Stimulated activated CD8-positive, alpha-beta memory T cell treated with anti-CD3 and anti-CD28 coated beads, Interleukin-15, amount 100 ng/mL, for 1 hour (primary cell): ENCODE results near the gene GATA5.

Source experiments
- DNase-seq: peaks from one replicate; pipeline ENCODE4 v3.0.0-alpha.2; 2020; ENCODE audit warnings: low read depth

The GATA5 gene

GRCh38 chr20:62415354-62416111, 60.3 kb downstream of the GATA5 start:
- no peak for DNase-seq

- DNase-seq, result no peak
Measured at GRCh38 chr20:62413896-62414481, 61.8 kb downstream of the GATA5 start.
